Effector memory CD4-positive, alpha-beta T cell (primary cell): ENCODE results near the gene RASGRP3.

Source experiments
- DNase-seq, 3 donors: peaks; one replicate each; pipeline ENCODE4 v3.0.0-alpha.2; 2020
- H3K27ac ChIP-seq: 2 replicates; pipeline ENCODE4 v1.7.0; 2013; ENCODE audit warnings: mild to moderate bottlenecking, low read length, moderate library complexity; ENCODE audit not compliant: insufficient read depth, poor library complexity, severe bottlenecking
- H3K27me3 ChIP-seq: replicated peaks from 2 replicates; pipeline ENCODE4 v1.7.0; 2013; ENCODE audit warnings: mild to moderate bottlenecking, low read length; ENCODE audit not compliant: insufficient read depth, control insufficient read depth, poor library complexity, severe bottlenecking
- H3K36me3 ChIP-seq: 2 replicates; pipeline ENCODE4 v1.7.0; 2013; ENCODE audit warnings: mild to moderate bottlenecking, low read length, moderate library complexity; ENCODE audit not compliant: control insufficient read depth, insufficient read depth
- H3K4me1 ChIP-seq: 2 replicates; pipeline ENCODE4 v1.7.0; 2013; ENCODE audit warnings: low read length, mild to moderate bottlenecking; ENCODE audit not compliant: control insufficient read depth, insufficient read depth, poor library complexity, severe bottlenecking
- H3K4me3 ChIP-seq: 2 replicates; pipeline ENCODE4 v1.7.0; 2013; ENCODE audit warnings: low read length, low read depth, mild to moderate bottlenecking; ENCODE audit not compliant: insufficient read depth, poor library complexity, severe bottlenecking
- H3K9me3 ChIP-seq: 2 replicates; pipeline ENCODE4 v1.7.0; 2013; ENCODE audit warnings: mild to moderate bottlenecking, low read length, moderate library complexity; ENCODE audit not compliant: control insufficient read depth

RASGRP3 gene

DNA sequence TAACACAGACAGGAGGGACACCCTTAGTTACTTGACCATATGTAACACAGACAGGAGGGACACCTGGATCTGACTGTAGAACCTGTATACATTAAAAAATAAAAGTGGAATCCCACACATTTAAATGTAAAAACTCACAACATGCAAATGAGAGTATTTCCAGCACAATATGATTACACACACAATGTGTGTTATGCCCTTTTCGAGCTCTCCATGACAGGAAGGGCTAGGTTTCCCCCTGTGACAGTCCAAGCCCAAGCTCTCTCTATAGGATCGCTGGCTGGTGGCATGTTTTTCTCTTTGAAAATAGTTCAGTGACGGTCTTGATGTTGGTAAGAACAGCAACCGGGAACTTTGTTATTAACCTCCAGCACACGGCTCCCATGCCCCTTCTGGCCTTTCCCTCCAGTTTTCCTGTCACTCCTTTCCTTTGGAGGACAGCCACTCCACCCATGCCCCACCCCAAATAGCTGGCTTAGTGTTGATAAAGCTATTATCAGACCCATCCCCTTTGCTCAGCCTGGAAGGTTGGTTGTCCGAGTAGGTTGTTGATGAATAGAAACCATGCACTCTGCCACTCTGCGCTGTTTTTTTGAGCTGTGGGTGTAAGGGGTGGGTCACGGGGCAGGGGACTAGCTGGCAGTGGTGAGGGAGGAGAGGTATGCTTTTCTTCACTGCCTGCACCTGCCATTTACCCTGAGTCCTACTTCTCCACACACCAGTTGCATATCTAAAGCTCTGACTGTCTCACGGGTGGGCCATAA, 2.7 kb downstream of the RASGRP3 start:
- no peak for DNase-seq
- Histone ChIP-seq H3K27ac (no peak overlapping the region), H3K4me1 (peaks cover 17% of the 10 kb centered on the region)

DNA sequence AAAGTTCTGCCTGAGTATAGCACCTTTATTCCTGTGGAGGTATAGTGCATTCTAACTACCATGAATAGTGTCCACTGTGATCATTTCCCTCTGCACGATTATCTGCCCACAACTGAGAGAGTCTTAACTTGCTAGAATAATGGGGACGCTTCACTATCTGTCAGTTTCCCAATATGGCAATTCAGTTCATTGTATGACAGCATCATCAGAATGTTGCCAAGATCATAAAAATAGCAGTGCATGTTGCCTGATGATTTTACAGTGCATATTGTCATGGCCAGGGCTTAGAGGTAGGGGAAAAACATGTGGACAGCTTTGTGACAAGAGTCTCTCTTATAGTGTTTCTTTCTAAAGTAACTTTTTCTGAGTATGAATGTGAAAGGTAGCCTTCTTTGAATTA, 6.1 kb downstream of the RASGRP3 start:
- no peaks in the 10 kb centered on the region for H3K27me3 ChIP-seq
- no peaks in the 10 kb centered on the region for H3K36me3 ChIP-seq
- no peaks in the 10 kb centered on the region for H3K9me3 ChIP-seq
- no peak for DNase-seq
- H3K4me1 ChIP-seq: peaks cover 7% of the 10 kb centered on the region
- H3K27ac ChIP-seq: no peak overlapping the region
- H3K4me3 ChIP-seq: no peak overlapping the region

More for the DNA sequence above, 2.7 kb downstream of the RASGRP3 start:
- H3K9me3 ChIP-seq: no peaks in the 10 kb centered on the region
- no peaks in the 10 kb centered on the region for H3K27me3 ChIP-seq
- no peaks in the 10 kb centered on the region for H3K36me3 ChIP-seq
- H3K4me3 ChIP-seq: no peak overlapping the region

DNA sequence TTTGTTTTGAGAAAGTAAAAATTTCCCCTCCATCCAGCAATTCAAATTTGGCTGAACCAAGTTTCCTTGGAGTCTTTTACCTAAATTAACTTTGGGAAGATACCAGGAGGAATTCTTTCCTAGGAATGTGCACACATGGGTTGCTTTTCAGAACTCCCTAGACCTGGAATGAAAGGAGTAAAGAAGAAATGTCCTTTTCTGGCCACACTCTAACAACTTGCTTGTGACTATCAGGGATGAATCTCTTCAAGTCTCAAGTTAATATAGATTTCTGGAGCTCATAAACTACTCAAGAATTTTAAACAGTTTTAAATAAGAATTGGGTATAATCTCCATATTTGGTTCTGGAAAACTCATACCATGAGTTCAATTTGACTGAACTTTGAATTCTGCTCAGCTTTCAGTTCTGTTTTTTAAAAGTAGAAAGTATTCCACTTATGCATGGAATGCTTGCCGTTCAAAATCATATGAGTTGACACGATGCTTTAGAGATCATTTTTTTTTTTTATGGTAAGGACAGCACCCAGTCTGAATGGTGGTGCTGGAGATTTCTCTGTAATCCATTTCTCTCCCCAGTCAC, 7.7 kb downstream of the RASGRP3 start:
- DNase-seq: no peak
- H3K27ac ChIP-seq: no peak overlapping the region

DNA sequence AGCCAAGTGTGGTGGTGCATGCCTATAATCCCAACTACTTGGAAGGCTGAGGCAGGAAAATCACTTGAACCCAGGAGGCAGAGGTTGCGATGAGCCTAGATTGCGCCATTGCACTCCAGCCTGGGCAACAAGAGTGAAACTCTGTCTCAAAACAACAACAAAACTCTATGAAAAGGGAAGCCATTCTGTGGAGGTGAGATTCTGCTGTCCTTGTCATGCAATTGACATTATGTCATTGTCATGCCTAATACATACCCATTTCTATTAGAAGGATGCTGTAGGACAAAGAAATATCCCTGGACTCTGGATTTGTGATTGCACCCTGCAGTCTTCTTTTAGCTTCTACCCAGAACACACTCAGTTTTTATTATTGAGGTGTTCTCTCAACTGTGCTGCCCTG, 8.6 kb downstream of the RASGRP3 start:
- H3K36me3 ChIP-seq: no peaks in the 10 kb centered on the region
- no peaks in the 10 kb centered on the region for H3K27me3 ChIP-seq
- DNase-seq: no peak
- H3K27ac ChIP-seq: no peak overlapping the region
- no peaks in the 10 kb centered on the region for H3K4me1 ChIP-seq
- no peak overlapping the region for H3K4me3 ChIP-seq
- no peaks in the 10 kb centered on the region for H3K9me3 ChIP-seq

More for the DNA sequence above, 7.7 kb downstream of the RASGRP3 start:
- Histone ChIP-seq H3K36me3 (no peaks in the 10 kb centered on the region), H3K4me3 (no peak overlapping the region), H3K9me3 (no peaks in the 10 kb centered on the region), H3K27me3 (no peaks in the 10 kb centered on the region), H3K4me1 (no peaks in the 10 kb centered on the region)

DNA sequence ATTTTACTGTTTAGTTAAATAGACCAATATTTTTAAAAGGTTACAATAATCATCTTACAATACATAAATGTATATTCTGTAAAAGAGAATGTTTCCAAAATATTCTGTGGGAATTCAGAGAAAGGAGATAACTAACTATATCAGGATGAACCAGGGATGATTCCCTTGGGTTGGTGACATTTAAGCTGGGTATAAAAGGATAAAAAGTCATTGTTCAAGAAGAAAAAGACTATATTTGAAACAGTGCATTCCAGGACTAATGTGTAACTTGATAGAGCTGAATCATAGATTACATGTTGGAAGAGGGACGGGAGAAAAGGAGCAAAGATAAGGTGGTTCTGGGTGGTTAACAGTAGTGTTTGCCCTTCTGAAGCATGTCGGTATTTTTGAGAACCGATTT, 10.1 kb downstream of the RASGRP3 start:
- Histone ChIP-seq H3K4me1 (no peaks in the 10 kb centered on the region), H3K9me3 (no peaks in the 10 kb centered on the region), H3K36me3 (no peaks in the 10 kb centered on the region), H3K4me3 (no peak overlapping the region), H3K27ac (no peak overlapping the region), H3K27me3 (no peaks in the 10 kb centered on the region)
- DNase-seq: no peak

DNA sequence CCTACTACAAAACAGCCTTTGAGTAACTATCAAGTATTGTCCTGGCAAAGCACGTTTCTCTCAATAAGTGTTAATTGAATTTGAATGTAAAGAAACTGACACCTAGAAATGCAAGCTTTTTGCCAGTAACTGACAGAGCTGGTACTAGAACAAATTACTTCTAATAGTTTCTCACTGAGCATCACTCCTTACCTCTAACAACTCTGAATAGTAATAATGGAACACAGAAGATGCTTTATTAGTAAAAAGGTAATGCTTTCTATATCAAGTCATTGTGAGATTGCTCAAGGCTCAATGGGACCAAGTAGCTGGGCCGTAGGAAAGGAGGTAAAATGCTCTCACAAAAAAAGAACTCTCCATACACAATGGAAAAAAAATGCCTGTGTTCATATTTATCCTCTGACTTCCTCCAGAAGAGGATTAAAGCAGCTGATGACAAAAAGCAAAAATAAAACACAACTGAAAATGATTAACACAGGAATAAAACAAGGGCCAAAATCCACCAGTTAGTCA, 11.8 kb downstream of the RASGRP3 start:
- no peaks in the 10 kb centered on the region for H3K36me3 ChIP-seq
- H3K9me3 ChIP-seq: no peaks in the 10 kb centered on the region
- no peaks in the 10 kb centered on the region for H3K27me3 ChIP-seq
- no peak overlapping the region for H3K27ac ChIP-seq
- no peak overlapping the region for H3K4me3 ChIP-seq
- no peak for DNase-seq
- no peaks in the 10 kb centered on the region for H3K4me1 ChIP-seq

DNA sequence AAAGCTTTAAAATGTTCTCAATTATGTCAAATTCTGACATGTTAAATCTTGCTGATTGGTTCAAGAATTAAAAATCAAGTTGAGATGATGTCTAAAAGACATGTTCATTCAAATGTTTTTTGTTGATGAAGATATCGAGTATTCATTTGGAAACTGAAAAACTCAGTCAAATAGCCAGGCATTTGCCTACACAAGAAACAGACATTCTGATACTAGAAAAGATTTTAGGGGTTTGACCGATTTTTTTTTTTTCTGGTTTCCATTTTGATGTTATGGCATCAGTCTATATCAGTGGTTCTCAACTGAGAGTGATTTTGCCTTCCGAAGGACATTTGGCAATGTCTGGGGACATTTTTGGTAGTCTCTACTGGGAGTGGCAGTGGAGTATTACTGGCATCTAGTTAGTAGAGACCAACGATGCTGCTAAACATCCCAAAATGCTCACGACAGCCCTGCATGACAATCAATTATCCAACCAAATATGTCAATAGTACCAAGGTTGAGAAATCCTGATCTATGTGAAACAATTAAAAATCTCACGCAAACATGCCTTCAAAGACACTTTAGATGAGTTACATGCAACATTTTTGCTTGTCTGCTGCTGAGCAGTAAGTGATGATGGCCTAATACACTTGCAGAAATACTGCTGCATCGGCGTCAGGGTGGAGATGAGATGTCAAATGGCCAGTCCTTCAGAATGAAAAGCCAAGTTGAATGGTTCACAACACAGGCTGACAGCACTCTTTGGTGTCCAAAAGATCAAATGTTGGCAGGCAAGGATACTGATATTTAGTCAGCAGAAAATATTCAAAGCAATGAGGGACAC, 12.5 kb downstream of the RASGRP3 start:
- no peak for DNase-seq
- Histone ChIP-seq H3K36me3 (no peaks in the 10 kb centered on the region), H3K9me3 (no peaks in the 10 kb centered on the region), H3K4me1 (no peaks in the 10 kb centered on the region), H3K27me3 (no peaks in the 10 kb centered on the region), H3K4me3 (no peak overlapping the region), H3K27ac (no peak overlapping the region)

DNA sequence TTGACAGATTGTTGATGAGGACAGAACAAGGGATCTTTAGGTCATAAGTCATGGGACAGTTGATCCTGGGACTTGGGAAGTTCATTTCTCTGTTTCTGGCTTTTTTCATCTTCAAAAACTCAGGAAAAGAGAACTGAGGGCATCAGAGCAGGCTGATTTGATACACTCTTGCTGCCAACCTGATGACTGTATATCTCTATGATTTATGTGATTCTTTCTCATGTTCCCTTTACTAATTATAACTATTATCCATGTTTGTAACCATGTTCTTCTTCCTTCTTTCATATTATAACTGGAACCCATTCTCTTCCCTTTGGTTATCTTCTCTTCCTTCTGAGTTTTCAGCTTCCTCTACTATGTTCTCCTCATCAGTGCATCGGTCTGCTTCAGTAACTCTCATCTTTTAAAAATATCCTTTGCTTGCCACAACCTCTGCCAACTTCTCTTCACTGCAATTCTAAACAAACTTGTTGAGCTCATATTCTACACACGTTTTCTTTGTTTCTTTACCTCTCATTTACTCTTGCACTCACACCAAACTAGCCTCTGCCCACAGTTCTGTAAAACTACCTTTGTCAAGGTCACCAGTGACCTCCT, 13.5 kb downstream of the RASGRP3 start:
- Histone ChIP-seq H3K4me3 (no peak overlapping the region), H3K27me3 (no peaks in the 10 kb centered on the region), H3K9me3 (no peaks in the 10 kb centered on the region), H3K4me1 (no peaks in the 10 kb centered on the region), H3K36me3 (no peaks in the 10 kb centered on the region), H3K27ac (no peak overlapping the region)
- no peak for DNase-seq

DNA sequence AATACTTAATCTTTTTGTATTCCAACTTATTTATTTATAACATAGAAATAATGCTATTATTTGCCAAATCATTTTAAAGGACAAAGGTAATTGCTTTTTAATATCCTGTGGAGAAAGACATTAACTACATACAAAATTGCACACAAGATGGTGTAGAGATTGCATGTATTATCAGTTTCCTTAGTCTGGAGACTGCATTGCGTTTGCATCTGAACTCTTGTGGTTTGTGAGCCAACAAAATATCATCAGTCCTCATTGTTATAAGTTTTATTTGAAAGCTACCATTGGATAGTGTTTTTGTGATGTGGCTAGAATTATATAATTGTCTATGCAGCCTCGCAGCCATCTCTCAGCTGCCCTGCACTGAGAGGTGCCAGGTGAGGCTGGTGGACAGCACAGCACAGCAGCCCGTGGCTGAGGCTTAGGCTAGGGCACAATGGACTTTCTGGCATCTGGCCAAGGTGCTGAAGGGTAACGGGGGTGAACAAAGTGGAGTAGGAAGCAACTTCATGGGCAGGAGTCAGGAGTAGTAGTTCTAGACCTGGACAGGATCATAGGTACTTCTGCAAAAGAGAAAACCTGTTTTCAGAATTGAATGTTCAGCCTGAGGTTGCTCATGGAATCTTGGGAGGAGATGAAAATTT, 15.1 kb downstream of the RASGRP3 start:
- Histone ChIP-seq H3K27me3 (no peaks in the 10 kb centered on the region), H3K36me3 (no peaks in the 10 kb centered on the region), H3K9me3 (no peaks in the 10 kb centered on the region), H3K4me3 (no peak overlapping the region), H3K27ac (no peak overlapping the region), H3K4me1 (no peaks in the 10 kb centered on the region)
- DNase-seq: no peak
